GM18907 (cell line): ENCODE measurements around the gene B4GALT3.
A peak's percentile ranks its signal among the peaks of the same experiment; 100 is the strongest.

Experiments
- ATAC-seq: cut with Tn5 transposase; IDR thresholded peaks from one replicate; pipeline ENCODE4 v1.9.1; 2021; ENCODE audit warnings: mild to moderate bottlenecking, moderate library complexity; ENCODE audit not compliant: unreplicated experiment

B4GALT3 gene

GRCh38 chr1:161164901-161165610, 12.3 kb downstream of the B4GALT3 start:
- no peak for ATAC-seq

GRCh38 chr1:161163793-161164192, 13.5 kb downstream of the B4GALT3 start:
- ATAC-seq, result no peak

- no peak for ATAC-seq
Measured at GRCh38 chr1:161162806-161163205, 14.5 kb downstream of the B4GALT3 start.

GRCh38 chr1:161162052-161162451, 15.3 kb downstream of the B4GALT3 start:
- ATAC-seq, result no peak

- ATAC-seq, result no peak
Measured at GRCh38 chr1:161161652-161162051, 15.7 kb downstream of the B4GALT3 start.

- no peak for ATAC-seq
Measured at GRCh38 chr1:161160671-161161145, 16.6 kb downstream of the B4GALT3 start.

- ATAC-seq, result no peak
Measured at GRCh38 chr1:161159913-161160243, 17.4 kb downstream of the B4GALT3 start.

- ATAC-seq, result peak; percentile 80
Measured at GRCh38 chr1:161159087-161159912, 18.0 kb downstream of the B4GALT3 start, which contains the start of gene USP21. TSS of gene USP21 (plus strand) at chr1:161159500. CDS start at chr1:161160641, 1,141 bp downstream.

- peak; percentile 3 for ATAC-seq
Measured at GRCh38 chr1:161158316-161159010, 18.8 kb downstream of the B4GALT3 start.

- no peak for ATAC-seq
Measured at GRCh38 chr1:161157867-161158266, 19.4 kb downstream of the B4GALT3 start.

- peak; percentile 82 for ATAC-seq
Measured at GRCh38 chr1:161153682-161154337, 23.5 kb downstream of the B4GALT3 start, which contains the start of gene UFC1. TSS of gene UFC1 (plus strand) at chr1:161153978. CDS start at chr1:161153998, 20 bp downstream.

GRCh38 chr1:161153176-161153575, 24.1 kb downstream of the B4GALT3 start:
- ATAC-seq, result peak; percentile 4

GRCh38 chr1:161145832-161146231, 31.5 kb downstream of the B4GALT3 start:
- ATAC-seq, result no peak

GRCh38 chr1:161140755-161141400, 36.4 kb downstream of the B4GALT3 start:
- no peak for ATAC-seq

- no peak for ATAC-seq
Measured at GRCh38 chr1:161139766-161140165, 37.5 kb downstream of the B4GALT3 start.

- no peak for ATAC-seq
Measured at GRCh38 chr1:161138431-161138830, 38.9 kb downstream of the B4GALT3 start.

- ATAC-seq, result no peak
Measured at GRCh38 chr1:161137881-161138280, 39.4 kb downstream of the B4GALT3 start.

- peak; percentile 14 for ATAC-seq
Measured at GRCh38 chr1:161133220-161133740, 44.0 kb downstream of the B4GALT3 start.

- peak; percentile 95 for ATAC-seq
Measured at GRCh38 chr1:161132410-161133219, 44.7 kb downstream of the B4GALT3 start, which contains the start of gene DEDD. TSS of gene DEDD (minus strand) at chr1:161132667. CDS start at chr1:161124462, 8,205 bp downstream.
